Lower leg skin (tissue), 3 donors: ENCODE data around the gene HTR6.

Experiments
- POLR2A ChIP-seq, 2 donors: fragments of 450-650 bp; IDR thresholded peaks; one replicate each; pipeline ENCODE4 v1.6.1; 2016 to 2017; ENCODE audit warnings: antibody characterized with exemption in 2 of 2, mild to moderate bottlenecking in 1 of 2, moderate library complexity in 1 of 2
- TF ChIP-seq, protein P1 (sequence below), 3 donors: fragments of 450-650 bp; IDR thresholded peaks; one replicate each; pipeline ENCODE4 v1.5.1; 2016; ENCODE audit warnings: antibody characterized with exemption in 3 of 3, mild to moderate bottlenecking in 3 of 3, moderate library complexity in 2 of 3

DNA sequence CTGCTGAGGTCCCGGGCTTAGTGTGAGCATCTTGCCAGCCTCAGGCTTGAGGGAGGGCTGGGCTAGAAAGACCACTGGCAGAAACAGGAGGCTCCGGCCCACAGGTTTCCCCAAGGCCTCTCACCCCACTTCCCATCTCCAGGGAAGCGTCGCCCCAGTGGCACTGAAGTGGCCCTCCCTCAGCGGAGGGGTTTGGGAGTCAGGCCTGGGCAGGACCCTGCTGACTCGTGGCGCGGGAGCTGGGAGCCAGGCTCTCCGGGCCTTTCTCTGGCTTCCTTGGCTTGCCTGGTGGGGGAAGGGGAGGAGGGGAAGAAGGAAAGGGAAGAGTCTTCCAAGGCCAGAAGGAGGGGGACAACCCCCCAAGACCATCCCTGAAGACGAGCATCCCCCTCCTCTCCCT lies 7.2 kb upstream of the HTR6 start:
- TF ChIP-seq, protein P1, sequence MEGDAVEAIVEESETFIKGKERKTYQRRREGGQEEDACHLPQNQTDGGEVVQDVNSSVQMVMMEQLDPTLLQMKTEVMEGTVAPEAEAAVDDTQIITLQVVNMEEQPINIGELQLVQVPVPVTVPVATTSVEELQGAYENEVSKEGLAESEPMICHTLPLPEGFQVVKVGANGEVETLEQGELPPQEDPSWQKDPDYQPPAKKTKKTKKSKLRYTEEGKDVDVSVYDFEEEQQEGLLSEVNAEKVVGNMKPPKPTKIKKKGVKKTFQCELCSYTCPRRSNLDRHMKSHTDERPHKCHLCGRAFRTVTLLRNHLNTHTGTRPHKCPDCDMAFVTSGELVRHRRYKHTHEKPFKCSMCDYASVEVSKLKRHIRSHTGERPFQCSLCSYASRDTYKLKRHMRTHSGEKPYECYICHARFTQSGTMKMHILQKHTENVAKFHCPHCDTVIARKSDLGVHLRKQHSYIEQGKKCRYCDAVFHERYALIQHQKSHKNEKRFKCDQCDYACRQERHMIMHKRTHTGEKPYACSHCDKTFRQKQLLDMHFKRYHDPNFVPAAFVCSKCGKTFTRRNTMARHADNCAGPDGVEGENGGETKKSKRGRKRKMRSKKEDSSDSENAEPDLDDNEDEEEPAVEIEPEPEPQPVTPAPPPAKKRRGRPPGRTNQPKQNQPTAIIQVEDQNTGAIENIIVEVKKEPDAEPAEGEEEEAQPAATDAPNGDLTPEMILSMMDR (IDR thresholded peaks at IDR 0.05): no peak
- TF ChIP-seq POLR2A (IDR thresholded peaks at IDR 0.05): no peak
